Melanocyte of skin (primary cell): ENCODE measurements around the gene USP34. TPM values are rescaled to one million over a fixed set of nuclear protein-coding genes. Genes with fewer than 3 reads are reported as not detected.

Experiments used
- small RNA-seq, 2 donors: library from RNA; depleted of rRNA; stranded (forward); fragments of <200 nt; gene quantifications; one replicate each; pipeline ENCODE3, GENCODE V24; 2012
- total RNA-seq, 2 donors: library from RNA; depleted of rRNA; stranded (reverse); fragments of >200 nt; gene quantifications; 2 replicates each; pipeline ENCODE4 v1.2.3, GENCODE V29; 2012

Gene USP34
- total RNA-seq, result 10 to 100 TPM; 53.7 to 65.3 TPM

GRCh38 chr2:61470965-61471904 is at the start of gene USP34:
Gene USP34, minus strand, starts transcription at chr2:61471087. Its CDS starts 395 bp downstream, at chr2:61470692.

GRCh38 chr2:61161888-61162287 is 309.0 kb downstream of the USP34 start, which contains the start of gene C2orf74:
Gene C2orf74, plus strand, starts transcription at chr2:61162188. Its CDS starts 327 bp downstream, at chr2:61162515.

Small RNA genes lying within 50 kb of the gene (small RNA-seq; reads per million reads assigned to genes)
- 0.29 to 0.82 reads per million in 2 donors for gene SNORA70B

Other genes starting within 250 kb of the USP34 start
- 100 to 1,000 TPM; 149 to 245 TPM for gene XPO1, start 67.3 kb upstream of the USP34 start, total RNA-seq